Tibial artery (tissue), 4 donors: ENCODE results near the gene DEK.

Experiments
- DNase-seq, 2 donors: peaks; one replicate each; pipeline ENCODE4 v3.0.0-alpha.2; 2019
- H3K27ac ChIP-seq, 2 donors: fragments of 200-600 bp; sonication (generic) in 1 of 2; 1 replicate in 1 of 2; 2 replicates in 1 of 2; pipeline ENCODE4 v1.5.1; 2018 to 2019; ENCODE audit warnings: mild to moderate bottlenecking in 1 of 2
- H3K27me3 ChIP-seq, 2 donors: fragments of 200-600 bp; sonication (generic) in 1 of 2; one replicate each; pipeline versions ENCODE4 v1.5.1 to v1.6.0; 2016 to 2019
- H3K36me3 ChIP-seq, 3 donors: fragments of 200-600 bp; sonication (generic) in 2 of 3; one replicate each; pipeline ENCODE4 v1.5.1; 2016 to 2019; ENCODE audit warnings: mild to moderate bottlenecking in 2 of 3
- H3K4me1 ChIP-seq, 4 donors: fragments of 200-600 bp; sonication (generic) in 2 of 4; 1 replicate in 3 of 4; 2 replicates in 1 of 4; pipeline ENCODE4 v1.5.1; 2016 to 2019
- H3K4me3 ChIP-seq, 2 donors: fragments of 200-600 bp; sonication (generic) in 1 of 2; 1 replicate in 1 of 2; 2 replicates in 1 of 2; pipeline ENCODE4 v1.5.1; 2018 to 2019; ENCODE audit warnings: mild to moderate bottlenecking in 2 of 2
- H3K9me3 ChIP-seq, 3 donors: fragments of 200-600 bp; sonication (generic) in 1 of 3; one replicate each; pipeline ENCODE4 v1.5.1; 2016 to 2019
- CTCF ChIP-seq, 2 experiments: fragments of 200-600 bp in 1 of 2; fragments of 450-650 bp in 1 of 2; IDR thresholded peaks; one replicate each; pipeline ENCODE4 v1.5.1; 2017 to 2019; ENCODE audit warnings: antibody characterized with exemption in 2 of 2, mild to moderate bottlenecking in 1 of 2, moderate library complexity in 1 of 2
- intact Hi-C: fragments of 100-400 bp; cut with DNase I; formaldehyde crosslinking; loops from one replicate; pipeline ENCODE4 v1.15.0; 2023; ENCODE audit warnings: low total_unique reads

DEK gene

GRCh38 chr6:18269717-18270116 lies 5.4 kb upstream of the DEK start:
- no peak for TF ChIP-seq CTCF (IDR thresholded peaks at IDR 0.05)
- intact Hi-C loops = loop anchor here (10.0 kb wide), 1 partner anchor 115 kb away; the partner anchor contains the start of genes KDM1B and TPMT
- Histone ChIP-seq H3K36me3 (no peaks in the 10 kb centered on the region), H3K27me3 (peaks cover 0 to 4% of the 10 kb centered on the region in 2 donors), H3K4me3 (no peak overlapping the region), H3K9me3 (no peaks in the 10 kb centered on the region), H3K27ac (no peak overlapping the region), H3K4me1 (peaks cover 0 to 3% (median 0%) of the 10 kb centered on the region in 4 donors)
- no peak for DNase-seq

- Histone ChIP-seq H3K27me3 (peaks cover 0 to 3% of the 10 kb centered on the region in 2 donors), H3K4me3 (no peak overlapping the region), H3K27ac (no peak overlapping the region), H3K4me1 (peaks cover 0 to 3% (median 0%) of the 10 kb centered on the region in 4 donors), H3K9me3 (no peaks in the 10 kb centered on the region), H3K36me3 (no peaks in the 10 kb centered on the region)
- intact Hi-C loops = loop anchor here (10.0 kb wide), 1 partner anchor 114 kb away; the partner anchor contains the start of genes KDM1B and TPMT
- TF ChIP-seq CTCF (IDR thresholded peaks at IDR 0.05) = no peak
- no peak for DNase-seq
These were observed 4.9 kb upstream of the DEK start for GRCh38 chr6:18269253-18269652.

GRCh38 chr6:18268066-18268465 lies 3.7 kb upstream of the DEK start:
- Histone ChIP-seq H3K4me1 (peaks cover 0 to 3% (median 0%) of the 10 kb centered on the region in 4 donors), H3K36me3 (no peaks in the 10 kb centered on the region), H3K27me3 (no peaks in the 10 kb centered on the region), H3K4me3 (no peak overlapping the region), H3K27ac (no peak overlapping the region), H3K9me3 (no peaks in the 10 kb centered on the region)
- DNase-seq = no peak
- no peak for TF ChIP-seq CTCF (IDR thresholded peaks at IDR 0.05)
- intact Hi-C loops = loop anchor here (10.0 kb wide), 1 partner anchor 113 kb away; the partner anchor contains the start of genes KDM1B and TPMT

- Histone ChIP-seq H3K4me3 (no peak overlapping the region), H3K9me3 (no peaks in the 10 kb centered on the region), H3K36me3 (no peaks in the 10 kb centered on the region), H3K27ac (no peak overlapping the region), H3K4me1 (peaks cover 0 to 17% (median 11%) of the 10 kb centered on the region in 4 donors), H3K27me3 (no peaks in the 10 kb centered on the region)
- DNase-seq = no peak
- intact Hi-C loops = loop anchor here (10.0 kb wide), 1 partner anchor 112 kb away; the partner anchor contains the start of genes KDM1B and TPMT
- TF ChIP-seq CTCF (IDR thresholded peaks at IDR 0.05) = no peak
These were observed 2.2 kb upstream of the DEK start for GRCh38 chr6:18266523-18266912.

GRCh38 chr6:18265787-18266522 lies 1.6 kb upstream of the DEK start:
- no peaks in the 10 kb centered on the region for H3K9me3 ChIP-seq
- H3K4me3 ChIP-seq = no peak overlapping the region
- no peaks in the 10 kb centered on the region for H3K36me3 ChIP-seq
- no peak for DNase-seq
- TF ChIP-seq CTCF (IDR thresholded peaks at IDR 0.05) = no peak
- H3K27me3 ChIP-seq = no peaks in the 10 kb centered on the region
- H3K27ac ChIP-seq = no peak overlapping the region
- peaks cover 0 to 22% (median 15%) of the 10 kb centered on the region in 4 donors for H3K4me1 ChIP-seq
- intact Hi-C loops = loop anchor here (10.0 kb wide), 1 partner anchor 111 kb away; the partner anchor contains the start of genes KDM1B and TPMT
